Lower leg skin (tissue), 4 donors: Measurements from ENCODE around the gene ADAMTS14. TPM values are rescaled to one million over a fixed set of nuclear protein-coding genes. Genes with fewer than 3 reads are reported as not detected.

Experiments used
- DNase-seq, 2 donors: peaks; one replicate each; pipeline ENCODE4 v3.0.0-alpha.2; 2019; ENCODE audit warnings: low spot score in 2 of 2
- H3K4me3 ChIP-seq: fragments of 200-600 bp; sonication (generic); 2 replicates; pipeline ENCODE4 v1.5.1; 2017; ENCODE audit warnings: mild to moderate bottlenecking, low read depth; ENCODE audit not compliant: poor library complexity, severe bottlenecking
- POLR2A ChIP-seq, 2 donors: fragments of 450-650 bp; IDR thresholded peaks; one replicate each; pipeline ENCODE4 v1.6.1; 2016 to 2017; ENCODE audit warnings: antibody characterized with exemption in 2 of 2, mild to moderate bottlenecking in 1 of 2, moderate library complexity in 1 of 2
- WGBS, 2 donors: methylation state at CpG; one replicate each; pipeline ENCODE4 v1.1.5; 2018; 5-methylcytosine and 5-hydroxymethylcytosine counted together
- intact Hi-C: fragments of 100-400 bp; cut with DNase I; formaldehyde crosslinking; loops from one replicate; pipeline ENCODE4 v1.15.0; 2023; ENCODE audit warnings: low total_unique reads
- total RNA-seq, 4 donors: library from RNA; depleted of rRNA; stranded (reverse); fragments of >200 nt; gene quantifications; one replicate each; pipeline ENCODE4 v1.1.0, GENCODE V29; 2016
- TF ChIP-seq, protein P1 (sequence below), 3 donors: fragments of 450-650 bp; IDR thresholded peaks; one replicate each; pipeline ENCODE4 v1.5.1; 2016; ENCODE audit warnings: antibody characterized with exemption in 3 of 3, mild to moderate bottlenecking in 3 of 3, moderate library complexity in 2 of 3

The ADAMTS14 gene, protein sequence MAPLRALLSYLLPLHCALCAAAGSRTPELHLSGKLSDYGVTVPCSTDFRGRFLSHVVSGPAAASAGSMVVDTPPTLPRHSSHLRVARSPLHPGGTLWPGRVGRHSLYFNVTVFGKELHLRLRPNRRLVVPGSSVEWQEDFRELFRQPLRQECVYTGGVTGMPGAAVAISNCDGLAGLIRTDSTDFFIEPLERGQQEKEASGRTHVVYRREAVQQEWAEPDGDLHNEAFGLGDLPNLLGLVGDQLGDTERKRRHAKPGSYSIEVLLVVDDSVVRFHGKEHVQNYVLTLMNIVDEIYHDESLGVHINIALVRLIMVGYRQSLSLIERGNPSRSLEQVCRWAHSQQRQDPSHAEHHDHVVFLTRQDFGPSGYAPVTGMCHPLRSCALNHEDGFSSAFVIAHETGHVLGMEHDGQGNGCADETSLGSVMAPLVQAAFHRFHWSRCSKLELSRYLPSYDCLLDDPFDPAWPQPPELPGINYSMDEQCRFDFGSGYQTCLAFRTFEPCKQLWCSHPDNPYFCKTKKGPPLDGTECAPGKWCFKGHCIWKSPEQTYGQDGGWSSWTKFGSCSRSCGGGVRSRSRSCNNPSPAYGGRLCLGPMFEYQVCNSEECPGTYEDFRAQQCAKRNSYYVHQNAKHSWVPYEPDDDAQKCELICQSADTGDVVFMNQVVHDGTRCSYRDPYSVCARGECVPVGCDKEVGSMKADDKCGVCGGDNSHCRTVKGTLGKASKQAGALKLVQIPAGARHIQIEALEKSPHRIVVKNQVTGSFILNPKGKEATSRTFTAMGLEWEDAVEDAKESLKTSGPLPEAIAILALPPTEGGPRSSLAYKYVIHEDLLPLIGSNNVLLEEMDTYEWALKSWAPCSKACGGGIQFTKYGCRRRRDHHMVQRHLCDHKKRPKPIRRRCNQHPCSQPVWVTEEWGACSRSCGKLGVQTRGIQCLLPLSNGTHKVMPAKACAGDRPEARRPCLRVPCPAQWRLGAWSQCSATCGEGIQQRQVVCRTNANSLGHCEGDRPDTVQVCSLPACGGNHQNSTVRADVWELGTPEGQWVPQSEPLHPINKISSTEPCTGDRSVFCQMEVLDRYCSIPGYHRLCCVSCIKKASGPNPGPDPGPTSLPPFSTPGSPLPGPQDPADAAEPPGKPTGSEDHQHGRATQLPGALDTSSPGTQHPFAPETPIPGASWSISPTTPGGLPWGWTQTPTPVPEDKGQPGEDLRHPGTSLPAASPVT
- total RNA-seq: 1 to 10 TPM in 1 of 4 donors, under 1 TPM in 2, not detected in 1; 0.22 to 1.0 (median 0.34) TPM

DNA sequence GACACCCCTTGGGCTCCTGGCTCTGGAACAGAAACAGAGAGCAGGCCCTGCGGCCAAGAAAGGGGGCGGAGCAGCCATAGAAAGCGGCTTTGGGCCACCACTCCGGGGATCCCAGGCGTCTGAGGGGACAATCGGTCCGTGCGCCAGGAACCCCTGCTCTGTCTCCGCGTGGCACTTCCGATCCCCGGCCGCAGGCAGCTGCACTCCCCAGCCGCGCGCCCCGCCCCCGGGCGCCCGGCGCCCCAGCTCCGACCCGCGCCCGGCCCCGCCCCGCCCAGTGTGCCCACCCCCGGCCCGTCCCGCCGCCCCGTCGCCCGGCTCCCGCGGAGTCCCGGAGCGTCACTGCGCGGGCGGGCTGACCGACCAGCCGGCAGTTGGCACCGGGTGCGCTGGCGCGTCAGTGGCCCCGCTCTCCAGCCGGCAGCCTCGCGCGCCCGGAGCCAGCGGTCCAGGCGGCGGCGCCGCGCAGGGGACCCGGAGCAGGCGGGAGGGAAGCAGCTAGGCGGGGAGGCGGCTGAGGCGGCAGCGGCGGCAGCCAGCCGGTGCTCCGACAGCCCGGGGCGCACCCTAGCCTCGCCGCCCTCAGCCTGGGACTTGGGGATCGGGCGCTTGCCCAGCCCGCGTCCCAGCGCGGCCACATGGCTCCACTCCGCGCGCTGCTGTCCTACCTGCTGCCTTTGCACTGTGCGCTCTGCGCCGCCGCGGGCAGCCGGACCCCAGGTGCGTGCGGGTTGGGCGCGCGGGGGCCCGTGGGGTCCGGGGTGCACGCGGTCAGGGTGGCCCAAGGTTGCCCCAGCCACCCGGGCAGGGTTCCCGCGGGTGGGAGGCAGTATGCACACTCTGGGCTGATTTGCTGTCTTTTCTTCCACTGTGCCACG is at the start of gene ADAMTS14:
ADAMTS14 (plus strand) TSS at position 342 of the 878 bp plus-strand sequence; CDS start at position 639, 297 bp downstream.
- intact Hi-C loops: no loop called here
- DNase-seq: no peak
- peak within 1 kb of the TSS; percentile 24 for H3K4me3 ChIP-seq
- 1 to 4% methylated on average over 26 to 33 of the region's 100 CpGs for WGBS, 2 donors
- TF ChIP-seq, protein P1, sequence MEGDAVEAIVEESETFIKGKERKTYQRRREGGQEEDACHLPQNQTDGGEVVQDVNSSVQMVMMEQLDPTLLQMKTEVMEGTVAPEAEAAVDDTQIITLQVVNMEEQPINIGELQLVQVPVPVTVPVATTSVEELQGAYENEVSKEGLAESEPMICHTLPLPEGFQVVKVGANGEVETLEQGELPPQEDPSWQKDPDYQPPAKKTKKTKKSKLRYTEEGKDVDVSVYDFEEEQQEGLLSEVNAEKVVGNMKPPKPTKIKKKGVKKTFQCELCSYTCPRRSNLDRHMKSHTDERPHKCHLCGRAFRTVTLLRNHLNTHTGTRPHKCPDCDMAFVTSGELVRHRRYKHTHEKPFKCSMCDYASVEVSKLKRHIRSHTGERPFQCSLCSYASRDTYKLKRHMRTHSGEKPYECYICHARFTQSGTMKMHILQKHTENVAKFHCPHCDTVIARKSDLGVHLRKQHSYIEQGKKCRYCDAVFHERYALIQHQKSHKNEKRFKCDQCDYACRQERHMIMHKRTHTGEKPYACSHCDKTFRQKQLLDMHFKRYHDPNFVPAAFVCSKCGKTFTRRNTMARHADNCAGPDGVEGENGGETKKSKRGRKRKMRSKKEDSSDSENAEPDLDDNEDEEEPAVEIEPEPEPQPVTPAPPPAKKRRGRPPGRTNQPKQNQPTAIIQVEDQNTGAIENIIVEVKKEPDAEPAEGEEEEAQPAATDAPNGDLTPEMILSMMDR (IDR thresholded peaks at IDR 0.05): no peak

DNA sequence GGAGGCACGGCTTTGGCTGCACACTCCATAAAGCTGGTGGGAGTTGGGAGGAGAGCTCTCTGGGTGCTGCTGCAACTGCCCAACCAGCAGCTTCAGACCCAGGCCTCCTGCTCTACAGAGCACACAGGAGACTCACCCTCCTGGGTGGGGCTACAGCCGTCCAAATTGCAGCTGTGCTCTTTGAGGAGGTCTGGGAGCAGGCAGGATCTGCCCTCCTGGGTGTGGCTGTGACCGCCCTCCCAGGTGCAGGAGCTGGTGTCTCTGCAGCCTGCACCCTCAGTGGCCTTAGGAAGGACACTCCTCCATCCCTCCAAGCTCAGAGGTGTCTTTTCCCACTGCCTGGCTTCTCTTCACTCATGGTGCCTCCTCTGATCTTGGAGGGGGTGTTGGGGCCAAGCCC is 49.8 kb upstream of the ADAMTS14 start:
- no peak overlapping the region for H3K4me3 ChIP-seq
- TF ChIP-seq POLR2A (IDR thresholded peaks at IDR 0.05): no peak
- TF ChIP-seq, protein P1 (IDR thresholded peaks at IDR 0.05): no peak
- no peak for DNase-seq
- WGBS, 2 donors: 67 to 81% methylated on average over 3 of the region's 3 CpGs
- intact Hi-C loops: no loop called here

DNA sequence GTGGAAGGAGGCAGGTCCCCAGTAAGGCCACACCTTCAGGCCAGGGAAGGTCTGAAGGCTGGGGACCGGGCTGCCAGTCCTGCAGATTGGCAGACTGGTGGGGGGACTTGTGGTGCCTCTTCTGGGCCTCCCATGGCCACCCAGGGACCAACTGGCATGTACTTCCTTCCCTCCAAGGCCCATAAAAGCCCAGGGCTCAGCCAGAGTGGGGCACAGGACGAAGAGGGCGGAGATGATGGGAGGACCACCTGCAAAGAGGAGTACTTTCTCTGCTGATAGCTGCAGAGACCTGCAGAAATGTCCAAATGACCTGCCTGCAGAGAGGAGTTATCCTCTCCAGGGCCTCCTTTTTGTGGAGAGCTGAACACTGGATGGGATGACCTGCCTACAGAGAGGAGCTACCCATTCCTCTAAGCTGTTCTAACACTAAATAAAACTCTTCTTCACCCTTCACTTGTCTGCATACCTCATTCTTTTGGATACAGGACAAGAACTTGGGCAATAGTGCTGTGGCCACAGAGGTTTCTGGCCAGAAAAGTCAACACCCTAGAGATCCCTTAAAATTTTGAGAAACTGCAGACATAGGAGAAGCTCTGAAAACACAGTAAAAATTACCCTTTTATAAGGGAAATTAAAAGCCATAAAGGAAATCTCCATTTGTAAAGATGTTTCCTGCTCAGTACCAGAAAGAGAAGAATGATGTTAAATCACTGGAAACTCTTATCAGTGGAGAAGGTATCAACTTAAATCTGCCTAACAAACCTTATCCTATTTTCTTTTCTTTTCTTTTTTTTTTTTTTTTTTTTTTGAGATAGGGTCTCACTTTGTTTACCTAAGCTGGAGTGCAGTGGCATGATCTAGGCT is 49.1 kb upstream of the ADAMTS14 start:
- no peak for DNase-seq
- no peak overlapping the region for H3K4me3 ChIP-seq
- TF ChIP-seq, protein P1 (IDR thresholded peaks at IDR 0.05): no peak
- TF ChIP-seq POLR2A (IDR thresholded peaks at IDR 0.05): no peak
- WGBS, 2 donors: 89 to 96% methylated on average over 3 of the region's 3 CpGs
- intact Hi-C loops: no loop called here

DNA sequence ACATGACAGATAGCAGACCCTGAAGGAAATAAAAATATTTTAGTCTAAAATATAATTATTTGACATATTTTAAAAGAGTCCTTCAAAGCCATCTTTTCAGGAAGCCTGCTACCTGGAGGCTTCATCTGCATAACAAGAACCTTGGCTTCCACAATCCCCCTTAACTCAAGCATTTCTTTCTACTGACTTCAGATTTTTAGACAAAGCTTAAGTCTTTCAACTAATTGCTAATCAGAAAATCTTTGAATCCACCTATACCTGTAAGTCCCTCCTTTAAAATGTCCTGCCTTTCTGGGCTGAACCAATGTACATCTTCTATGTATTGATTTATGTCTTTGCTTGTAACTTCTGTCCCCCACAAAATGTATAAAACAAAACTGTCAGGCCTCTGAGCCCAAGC is 46.2 kb upstream of the ADAMTS14 start:
- no peak for DNase-seq
- TF ChIP-seq, protein P1 (IDR thresholded peaks at IDR 0.05): no peak
- TF ChIP-seq POLR2A (IDR thresholded peaks at IDR 0.05): no peak
- intact Hi-C loops: no loop called here
- H3K4me3 ChIP-seq: no peak overlapping the region
